ENCODE data around the gene SFI1.

The SFI1 gene

GRCh38 chr22:31661851-31662667, 165.7 kb downstream of the SFI1 start, which contains the start of gene PISD:
Gene PISD (minus strand): TSS chr22:31662215. CDS start chr22:31662208, 7 bp downstream.
- no peaks in the 10 kb centered on the region for H3K9me3 Mint-ChIP-seq
- ATAC-seq = peak; percentile 88
- peaks cover 44% of the 10 kb centered on the region for H3K4me1 Mint-ChIP-seq
- peak within 1 kb of the TSS; percentile 98 for H3K27ac Mint-ChIP-seq
- H3K4me3 Mint-ChIP-seq = peak within 1 kb of the TSS; percentile 97
- DNase-seq (ENCODE audit: low spot score in 2 of 2) = peak; percentile 96 to 98
- peaks cover 20% of the 10 kb centered on the region for H3K36me3 Mint-ChIP-seq

- DNase-seq (ENCODE audit: low spot score in 2 of 2) (no peak), ATAC-seq (no peak)
- peaks cover 20% of the 10 kb centered on the region for H3K36me3 Mint-ChIP-seq
- peaks cover 43% of the 10 kb centered on the region for H3K4me1 Mint-ChIP-seq
- H3K27ac Mint-ChIP-seq = peak overlapping the region; percentile 98
- H3K9me3 Mint-ChIP-seq = no peaks in the 10 kb centered on the region
- peak overlapping the region; percentile 97 for H3K4me3 Mint-ChIP-seq
Observed at GRCh38 chr22:31662668-31663037, 166.3 kb downstream of the SFI1 start.
